Mesenteric fat pad (tissue), 1 donor: ENCODE data around the gene OCA2. TPM values are rescaled to one million over a fixed set of nuclear protein-coding genes. Genes with fewer than 3 reads are reported as not detected.

ENCODE experiments used
- DNase-seq: peaks from one replicate; pipeline ENCODE4 v3.0.0-alpha.2; 2020; ENCODE audit warnings: low spot score
- total RNA-seq: library from RNA; stranded (reverse); fragmentation: NEBNext Ultra II Directional; extraction: Animal tissue kit (Norgen Biotek cat#: 25700); gene quantifications from one replicate; pipeline ENCODE4 v1.2.1, GENCODE V29; 2021
- donor health status: DM: yes; HTN: yes; CAD: no.

Gene OCA2
- total RNA-seq, 1 donor from 2014 or later: not detected

GRCh38 chr15:27853624-27854455, 245.3 kb downstream of the OCA2 start:
- DNase-seq: peak; percentile 59

- peak; percentile 26 for DNase-seq
Observed at GRCh38 chr15:27851858-27852210, 247.3 kb downstream of the OCA2 start.

- DNase-seq: peak; percentile 85
Observed at GRCh38 chr15:27850981-27851857, 247.9 kb downstream of the OCA2 start.

GRCh38 chr15:27850050-27850449, 249.1 kb downstream of the OCA2 start:
- peak; percentile 41 for DNase-seq

GRCh38 chr15:27848936-27849335, 250.2 kb downstream of the OCA2 start:
- DNase-seq: peak; percentile 39

GRCh38 chr15:27847775-27848710, 251.1 kb downstream of the OCA2 start:
- DNase-seq: peak; percentile 79

- peak; percentile 81 for DNase-seq
Observed at GRCh38 chr15:27846722-27847395, 252.3 kb downstream of the OCA2 start.

GRCh38 chr15:27845535-27846369, 253.4 kb downstream of the OCA2 start:
- DNase-seq: peak; percentile 81

- DNase-seq: peak; percentile 73
Observed at GRCh38 chr15:27844018-27844666, 255.0 kb downstream of the OCA2 start.

GRCh38 chr15:27843146-27843545, 256.0 kb downstream of the OCA2 start:
- DNase-seq: peak; percentile 28

GRCh38 chr15:27842526-27842925, 256.6 kb downstream of the OCA2 start:
- DNase-seq: no peak

GRCh38 chr15:27835233-27835939, 263.7 kb downstream of the OCA2 start:
- no peak for DNase-seq

GRCh38 chr15:27834684-27835083, 264.4 kb downstream of the OCA2 start:
- DNase-seq: no peak

GRCh38 chr15:27833974-27834373, 265.1 kb downstream of the OCA2 start:
- DNase-seq: no peak

GRCh38 chr15:27833178-27833577, 265.9 kb downstream of the OCA2 start:
- no peak for DNase-seq

GRCh38 chr15:27832237-27832596, 266.9 kb downstream of the OCA2 start:
- no peak for DNase-seq

- DNase-seq: peak; percentile 67
Observed at GRCh38 chr15:27831384-27832236, 267.5 kb downstream of the OCA2 start.

GRCh38 chr15:27828746-27829145, 270.4 kb downstream of the OCA2 start:
- DNase-seq: no peak
